HCT116 (cell line): ENCODE data around the gene ADAM10. TPM values are rescaled to one million over a fixed set of nuclear protein-coding genes. Genes with fewer than 3 reads are reported as not detected.

Experiments
- ATAC-seq: fragments of 200-7000 bp; cut with Tn5 transposase; 2 replicates; pipeline ENCODE4 v1.9.1; 2020; ENCODE audit warnings: mild to moderate bottlenecking, moderate library complexity
- BruUV-seq: library from RNA; stranded (reverse); fragments of 400-500 nt; replicated peaks from 2 replicates; lab custom pipeline; 2021; lab: Mats Ljungman, UMichigan
- CTCF ChIA-PET: fragments of 300-600 bp; sonication (Branson Sonifier 250); formaldehyde crosslinking; loops from one replicate; lab custom pipeline; 2021; ENCODE audit warnings: antibody characterized with exemption; lab: Charles Lee
- POLR2A ChIA-PET: fragments of 300-600, 350-600 bp; sonication (Branson Sonifier 250); formaldehyde crosslinking; loops from one replicate; lab custom pipeline; 2021; ENCODE audit warnings: antibody characterized with exemption; lab: Charles Lee
- RAD21 ChIA-PET, 2 experiments: fragments of 300-600 bp; sonication (Branson Sonifier 250); formaldehyde crosslinking; loops; one replicate each; lab custom pipeline; 2023; ENCODE audit warnings: low total read pairs in 2 of 2; ENCODE audit not compliant: uncharacterized antibody in 2 of 2, unreplicated experiment in 2 of 2, low non-redundant PET in 1 of 2; lab: Charles Lee
- DNase-seq: peaks from one replicate; pipeline ENCODE4 v3.0.0-alpha.2; 2010; ENCODE audit warnings: low read depth, low spot score
- H2AFZ ChIP-seq: fragments of 200-600 bp; shearing (Covaris generic), sonication (generic); 2 replicates; pipeline ENCODE4 v1.6.1; 2017; ENCODE audit warnings: low read depth, mixed run types, mixed read lengths, antibody characterized with exemption, low read length; ENCODE audit not compliant: poor library complexity, severe bottlenecking
- H3K27ac ChIP-seq: 2 replicates; pipeline ENCODE4 v1.5.1; 2012; ENCODE audit warnings: low read depth, low read length
- H3K27me3 ChIP-seq: fragments of 200-600 bp; sonication (generic); 2 replicates; pipeline ENCODE4 v1.6.1; 2016; ENCODE audit warnings: mixed run types, low read length, mixed read lengths; ENCODE audit not compliant: insufficient read depth
- H3K36me3 ChIP-seq, 2 experiments: fragments of 200-500 bp in 1 of 2; fragments of 200-600 bp in 1 of 2; sonication (Bioruptor generic) in 1 of 2; sonication (generic) in 1 of 2; 2 replicates each; pipeline versions ENCODE4 v1.5.1 to v1.6.1; 2014 to 2016; ENCODE audit warnings: low read length in 2 of 2, inconsistent platforms in 1 of 2, mixed read lengths in 1 of 2, mixed run types in 1 of 2; ENCODE audit not compliant: insufficient read depth in 2 of 2, control insufficient read depth in 1 of 2
- H3K4me1 ChIP-seq, 2 experiments: fragments of 200-600 bp in 1 of 2; sonication (generic) in 1 of 2; 2 replicates each; pipeline versions ENCODE4 v1.5.1 to v1.6.1; 2012 to 2017; ENCODE audit warnings: low read length in 2 of 2, inconsistent platforms in 1 of 2, mild to moderate bottlenecking in 1 of 2, mixed read lengths in 1 of 2, mixed run types in 1 of 2, moderate library complexity in 1 of 2; ENCODE audit not compliant: insufficient read depth in 2 of 2, control insufficient read depth in 1 of 2
- H3K4me2 ChIP-seq: fragments of 200-600 bp; sonication (generic); 2 replicates; pipeline ENCODE4 v1.6.1; 2017; ENCODE audit warnings: mixed run types, low read length, mixed read lengths
- H3K4me3 ChIP-seq, 2 experiments: fragments of 200-600 bp in 1 of 2; sonication (generic) in 1 of 2; replicated peaks in 1 of 2; 2 replicates each; pipeline ENCODE4 v1.5.1; 2011 to 2016; ENCODE audit warnings: low read length in 2 of 2, control low read depth in 1 of 2, low read depth in 1 of 2, mild to moderate bottlenecking in 1 of 2, mixed read lengths in 1 of 2, mixed run types in 1 of 2
- H3K79me2 ChIP-seq: fragments of 200-600 bp; sonication (generic); 2 replicates; pipeline ENCODE4 v1.6.1; 2017; ENCODE audit warnings: mild to moderate bottlenecking, mixed run types, low read length, moderate library complexity, mixed read lengths; ENCODE audit not compliant: insufficient read depth
- H3K9ac ChIP-seq: fragments of 200-600 bp; sonication (generic); 2 replicates; pipeline ENCODE4 v1.6.1; 2016; ENCODE audit warnings: low read length, mixed read lengths
- H3K9me2 ChIP-seq: fragments of 200-600 bp; sonication (generic), shearing (Covaris generic); 2 replicates; pipeline ENCODE4 v1.6.1; 2017; ENCODE audit warnings: mixed run types, mild to moderate bottlenecking, moderate library complexity; ENCODE audit not compliant: insufficient read depth
- H3K9me3 ChIP-seq, 2 experiments: fragments of 200-500 bp in 1 of 2; fragments of 200-600 bp in 1 of 2; sonication (Bioruptor generic) in 1 of 2; sonication (generic) in 1 of 2; 2 replicates each; pipeline ENCODE4 v1.6.1; 2014 to 2017; ENCODE audit warnings: low read length in 2 of 2, mixed read lengths in 2 of 2, inconsistent platforms in 1 of 2, low read depth in 1 of 2, mild to moderate bottlenecking in 1 of 2, mixed run types in 1 of 2, moderate library complexity in 1 of 2; ENCODE audit not compliant: control insufficient read depth in 1 of 2, insufficient read depth in 1 of 2
- H4K20me1 ChIP-seq: fragments of 200-600 bp; sonication (generic), shearing (Covaris generic); 2 replicates; pipeline ENCODE4 v1.6.1; 2017; ENCODE audit warnings: mixed run types, mild to moderate bottlenecking, moderate library complexity; ENCODE audit not compliant: insufficient read depth
- ATF3 ChIP-seq: IDR thresholded peaks from 2 replicates; pipeline ENCODE4 v1.6.1; 2012
- CBX3 ChIP-seq: IDR thresholded peaks from 2 replicates; pipeline ENCODE4 v1.6.1; 2012; ENCODE audit warnings: low read depth
- CTCF ChIP-seq, 3 experiments: fragments of 200-600 bp in 1 of 3; sonication (generic) in 1 of 3; IDR thresholded peaks in 2 of 3; conservative IDR thresholded peaks in 1 of 3; 2 replicates each; pipeline ENCODE4 v1.5.1; 2012 to 2017; ENCODE audit warnings: low read depth in 2 of 3, low read length in 2 of 3, antibody characterized with exemption in 1 of 3, borderline replicate concordance in 1 of 3, control low read depth in 1 of 3, mild to moderate bottlenecking in 1 of 3, mixed read lengths in 1 of 3, mixed run types in 1 of 3, moderate library complexity in 1 of 3; ENCODE audit not compliant: insufficient read depth in 1 of 3
- EGR1 ChIP-seq: IDR thresholded peaks from 2 replicates; pipeline ENCODE4 v1.6.1; 2012; ENCODE audit warnings: low read depth
- ELF1 ChIP-seq: IDR thresholded peaks from 2 replicates; pipeline ENCODE4 v1.6.1; 2012; ENCODE audit warnings: low read depth, borderline replicate concordance
- EZH2 ChIP-seq: fragments of 200-600 bp; sonication (generic); IDR thresholded peaks from 2 replicates; pipeline ENCODE4 v1.6.1; 2017; ENCODE audit warnings: antibody characterized with exemption, mixed run types
- EZH2phosphoT487 ChIP-seq: fragments of 200-600 bp; IDR thresholded peaks from 2 replicates; pipeline ENCODE4 v1.6.1; 2018; ENCODE audit warnings: antibody characterized with exemption, borderline replicate concordance
- FOSL1 ChIP-seq: IDR thresholded peaks from 2 replicates; pipeline ENCODE4 v1.6.1; 2012; ENCODE audit warnings: low read depth
- JUND ChIP-seq: IDR thresholded peaks from 2 replicates; pipeline ENCODE4 v1.6.1; 2012
- MAX ChIP-seq: IDR thresholded peaks from 2 replicates; pipeline ENCODE4 v1.6.1; 2012
- POLR2A ChIP-seq: IDR thresholded peaks from 2 replicates; pipeline ENCODE4 v1.7.0; 2011; ENCODE audit warnings: borderline replicate concordance; ENCODE audit not compliant: insufficient read depth, insufficient read length; ENCODE audit errors: extremely low read depth
- POLR2AphosphoS5 ChIP-seq: IDR thresholded peaks from 2 replicates; pipeline ENCODE4 v1.6.1; 2011; ENCODE audit warnings: mild to moderate bottlenecking, low read depth, low read length, moderate library complexity
- RAD21 ChIP-seq: IDR thresholded peaks from 2 replicates; pipeline ENCODE4 v1.6.1; 2012; ENCODE audit warnings: low read depth, mild to moderate bottlenecking
- SIN3A ChIP-seq: IDR thresholded peaks from 2 replicates; pipeline ENCODE4 v1.6.1; 2012; ENCODE audit warnings: low read depth
- SP1 ChIP-seq: IDR thresholded peaks from 2 replicates; pipeline ENCODE4 v1.6.1; 2012; ENCODE audit warnings: low read depth
- SRF ChIP-seq: IDR thresholded peaks from 2 replicates; pipeline ENCODE4 v1.6.1; 2012; ENCODE audit warnings: low read depth
- TCF7L2 ChIP-seq: IDR thresholded peaks from 2 replicates; pipeline ENCODE4 v1.7.0; 2011; ENCODE audit warnings: borderline replicate concordance, inconsistent platforms; ENCODE audit not compliant: insufficient read depth, insufficient read length; ENCODE audit errors: extremely low read depth
- YY1 ChIP-seq: IDR thresholded peaks from 2 replicates; pipeline ENCODE4 v1.6.1; 2011; ENCODE audit warnings: low read length, low read depth, moderate library complexity, mild to moderate bottlenecking; ENCODE audit not compliant: insufficient replicate concordance; ENCODE audit errors: extremely low read depth
- ZBTB33 ChIP-seq: IDR thresholded peaks from 2 replicates; pipeline ENCODE4 v1.6.1; 2011; ENCODE audit warnings: mild to moderate bottlenecking, low read length, moderate library complexity; ENCODE audit not compliant: insufficient replicate concordance; ENCODE audit errors: extremely low read depth
- ZFX ChIP-seq: fragments of 450-650 bp; IDR thresholded peaks from 2 replicates; pipeline ENCODE4 v1.6.1; 2017
- intact Hi-C: fragments of 100-400 bp; cut with micrococcal nuclease; formaldehyde crosslinking; loops from 2 replicates; pipeline ENCODE4 v1.10.0; 2022
- total RNA-seq: library from RNA; stranded (reverse); gene quantifications from one replicate; pipeline ENCODE4 v1.2.1, GENCODE V29; 2021; ENCODE audit not compliant: unreplicated experiment

ADAM10 gene
- total RNA-seq, 1 experiment from 2014 or later, result 158 TPM

- Histone ChIP-seq H3K36me3 (no peaks in the 10 kb centered on the region), H3K79me2 (no peaks in the 10 kb centered on the region; the same call in 1 of the 2 replicates), H2AFZ (no peak overlapping the region), H3K4me1 (peaks cover 8 to 11% of the 10 kb centered on the region in 2 experiments; a peak in 3 of 4 replicates), H3K9ac (no peak overlapping the region), H3K4me3 (no peak overlapping the region), H4K20me1 (no peaks in the 10 kb centered on the region), H3K27me3 (no peaks in the 10 kb centered on the region), H3K9me3 (no peaks in the 10 kb centered on the region), H3K9me2 (no peaks in the 10 kb centered on the region), H3K27ac (no peak overlapping the region), H3K4me2 (no peak overlapping the region)
- ChIA-PET CTCF (no interaction called here), POLR2A (no interaction called here), RAD21 (no interaction called here)
- TF ChIP-seq SIN3A (no peak), EGR1 (no peak), ELF1 (no peak), SP1 (no peak), CTCF (IDR thresholded peaks at IDR 0.05 in 2 of 3, conservative IDR thresholded peaks at IDR 0.05 in 1 of 3; ENCODE audit: borderline replicate concordance in 1 of 3, insufficient read depth in 1 of 3, low read depth in 2 of 3, low read length in 2 of 3) (no peak), YY1 (no peak), ZFX (no peak), EZH2phosphoT487 (no peak), MAX (no peak), JUND (no peak), POLR2A (no peak), TCF7L2 (no peak), SRF (no peak), ATF3 (no peak), EZH2 (no peak), CBX3 (no peak), POLR2AphosphoS5 (no peak), RAD21 (no peak), FOSL1 (no peak), ZBTB33 (no peak)
- no peak for ATAC-seq
- intact Hi-C loops, result no loop called here
- no peak for DNase-seq
- no TSS peak for BruUV-seq
These were observed 46.3 kb upstream of the ADAM10 start for GRCh38 chr15:58795825-58796224.
